ENCODE data around the gene CHRNB4.

The CHRNB4 gene

DNA sequence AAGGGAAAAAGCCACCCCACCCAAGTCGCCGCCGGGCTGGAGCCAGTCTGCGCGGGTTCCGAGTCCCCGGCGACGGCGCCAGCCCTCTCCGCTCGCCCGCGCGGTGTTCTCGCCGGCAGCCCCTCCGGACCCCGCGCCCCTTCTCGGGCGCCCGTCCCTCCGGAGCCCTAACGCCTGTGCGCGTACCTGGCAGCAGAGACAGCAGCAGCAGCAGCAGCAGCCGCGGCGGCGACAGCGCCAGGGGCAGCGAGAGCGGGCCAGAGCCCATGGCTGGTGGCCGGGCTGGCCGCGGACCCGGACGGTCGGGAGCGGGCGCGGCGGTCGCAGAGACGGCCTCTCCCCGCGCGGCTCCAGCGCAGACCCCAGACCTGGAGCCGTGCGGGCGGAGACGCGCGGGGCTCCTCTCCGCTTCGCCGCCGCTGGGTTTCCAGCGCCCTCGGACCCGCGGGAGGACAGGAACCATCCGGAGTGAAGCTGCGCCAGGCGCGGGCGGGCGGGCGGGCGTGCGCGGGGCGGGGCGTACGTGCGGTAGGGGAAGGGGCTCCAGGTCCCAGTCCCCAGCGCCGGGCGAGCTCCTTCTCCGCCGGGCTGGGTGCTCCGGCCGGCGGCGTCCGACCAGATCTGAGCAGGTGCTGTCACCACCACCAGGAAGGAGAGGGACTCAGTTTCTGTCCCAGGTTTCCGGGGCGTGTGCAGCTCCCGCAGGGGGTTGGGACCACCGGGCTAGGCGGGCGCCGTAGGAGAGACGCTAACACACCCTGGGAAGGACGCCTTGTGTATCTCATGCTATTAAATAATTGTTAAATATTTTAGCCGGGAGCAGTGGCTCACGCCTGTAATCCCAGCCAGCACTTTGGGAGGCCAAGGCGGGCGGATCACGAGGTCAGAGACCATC lies 20.2 kb downstream of the CHRNB4 start, which contains the start of gene CHRNA3:
Gene CHRNA3 (minus strand): TSS at position 470 of the 895 bp plus-strand sequence. CDS start 202 bp downstream, at position 268.
- TF ChIP-seq, protein P1, sequence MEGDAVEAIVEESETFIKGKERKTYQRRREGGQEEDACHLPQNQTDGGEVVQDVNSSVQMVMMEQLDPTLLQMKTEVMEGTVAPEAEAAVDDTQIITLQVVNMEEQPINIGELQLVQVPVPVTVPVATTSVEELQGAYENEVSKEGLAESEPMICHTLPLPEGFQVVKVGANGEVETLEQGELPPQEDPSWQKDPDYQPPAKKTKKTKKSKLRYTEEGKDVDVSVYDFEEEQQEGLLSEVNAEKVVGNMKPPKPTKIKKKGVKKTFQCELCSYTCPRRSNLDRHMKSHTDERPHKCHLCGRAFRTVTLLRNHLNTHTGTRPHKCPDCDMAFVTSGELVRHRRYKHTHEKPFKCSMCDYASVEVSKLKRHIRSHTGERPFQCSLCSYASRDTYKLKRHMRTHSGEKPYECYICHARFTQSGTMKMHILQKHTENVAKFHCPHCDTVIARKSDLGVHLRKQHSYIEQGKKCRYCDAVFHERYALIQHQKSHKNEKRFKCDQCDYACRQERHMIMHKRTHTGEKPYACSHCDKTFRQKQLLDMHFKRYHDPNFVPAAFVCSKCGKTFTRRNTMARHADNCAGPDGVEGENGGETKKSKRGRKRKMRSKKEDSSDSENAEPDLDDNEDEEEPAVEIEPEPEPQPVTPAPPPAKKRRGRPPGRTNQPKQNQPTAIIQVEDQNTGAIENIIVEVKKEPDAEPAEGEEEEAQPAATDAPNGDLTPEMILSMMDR (IDR thresholded peaks at IDR 0.05; ENCODE audit: low read length, missing control alignments), result no peak
- no peak within 1 kb of the TSS for H3K4me3 ChIP-seq (replicated peaks; ENCODE audit: low read depth, low read length)
- DNase-seq (ENCODE audit: low read depth), result no peak

DNA sequence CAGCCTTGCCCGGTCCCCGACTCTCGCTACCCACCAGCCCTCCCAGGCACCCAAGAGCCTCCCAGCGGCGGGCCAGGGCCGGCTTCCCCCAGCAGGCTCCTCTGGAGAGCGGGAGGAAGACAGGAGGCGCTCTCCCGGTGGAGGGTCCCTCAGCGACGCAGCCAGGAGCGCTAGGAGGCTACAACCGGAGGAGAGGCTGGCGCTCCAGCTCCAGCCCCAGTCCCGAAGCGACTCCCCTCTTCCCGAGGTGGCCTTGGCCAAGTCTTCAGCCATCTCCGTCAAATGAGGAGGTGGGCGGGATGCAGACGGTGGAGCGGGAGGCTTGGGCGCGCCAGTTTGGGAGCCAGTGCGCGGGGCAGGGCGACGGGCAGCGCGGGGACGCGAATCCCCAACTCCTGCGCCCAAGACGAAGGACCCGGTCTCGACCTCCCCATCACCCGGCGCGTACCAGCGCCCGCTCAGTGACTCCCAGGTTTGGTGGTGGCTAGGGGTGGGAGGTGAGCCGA lies 20.9 kb downstream of the CHRNB4 start:
- no peak overlapping the region for H3K4me3 ChIP-seq (replicated peaks; ENCODE audit: low read depth, low read length)
- TF ChIP-seq, protein P1 (IDR thresholded peaks at IDR 0.05; ENCODE audit: low read length, missing control alignments), result peak; percentile 15
- DNase-seq (ENCODE audit: low read depth), result no peak

DNA sequence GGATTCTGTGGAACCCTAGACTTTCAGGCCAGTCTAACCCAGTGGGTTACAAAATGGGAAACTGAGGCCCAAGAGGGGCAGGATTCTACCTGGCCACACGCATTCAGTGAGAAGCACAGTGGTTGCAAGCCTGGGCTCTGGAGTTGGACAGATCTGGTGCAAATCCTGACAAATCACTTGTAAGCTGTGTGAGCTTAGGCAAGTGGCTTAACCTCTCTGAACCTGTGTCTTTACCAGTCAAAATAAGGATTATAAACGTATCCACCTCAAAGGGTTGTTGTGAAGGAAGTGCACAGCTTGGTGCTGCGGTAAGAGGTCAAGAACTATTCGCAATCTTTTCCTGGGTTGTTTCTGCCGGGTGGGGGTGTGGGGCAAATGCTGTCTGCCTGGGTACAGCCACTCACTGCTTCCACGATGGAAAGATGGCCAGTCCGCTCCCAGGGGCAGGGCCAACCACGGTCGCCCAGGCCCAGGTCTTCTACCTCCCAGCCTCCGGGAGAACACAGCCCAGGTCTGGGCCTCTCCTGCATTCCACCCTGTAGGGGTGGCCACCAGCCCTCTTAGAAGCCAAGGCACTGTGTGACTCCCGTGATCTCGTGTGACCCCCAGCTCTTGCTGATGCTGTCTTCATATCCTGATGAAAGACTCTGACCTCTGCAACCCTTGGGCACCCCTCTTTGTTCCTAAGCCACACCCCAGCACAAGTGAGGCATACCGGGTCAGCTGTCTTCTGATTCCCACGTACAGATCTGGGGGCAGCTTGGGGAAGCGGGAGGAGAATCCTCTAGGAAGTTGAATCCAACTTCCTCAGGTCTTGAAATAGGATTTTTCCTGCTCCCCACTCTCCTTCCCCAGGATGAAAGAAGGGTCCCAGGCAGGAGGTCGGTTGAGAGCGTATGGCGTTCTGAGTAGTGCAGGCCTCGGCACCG lies 21.7 kb downstream of the CHRNB4 start:
- no peak overlapping the region for H3K4me3 ChIP-seq (replicated peaks; ENCODE audit: low read depth, low read length)
- TF ChIP-seq, protein P1 (IDR thresholded peaks at IDR 0.05; ENCODE audit: low read length, missing control alignments), result no peak
- DNase-seq (ENCODE audit: low read depth), result no peak

DNA sequence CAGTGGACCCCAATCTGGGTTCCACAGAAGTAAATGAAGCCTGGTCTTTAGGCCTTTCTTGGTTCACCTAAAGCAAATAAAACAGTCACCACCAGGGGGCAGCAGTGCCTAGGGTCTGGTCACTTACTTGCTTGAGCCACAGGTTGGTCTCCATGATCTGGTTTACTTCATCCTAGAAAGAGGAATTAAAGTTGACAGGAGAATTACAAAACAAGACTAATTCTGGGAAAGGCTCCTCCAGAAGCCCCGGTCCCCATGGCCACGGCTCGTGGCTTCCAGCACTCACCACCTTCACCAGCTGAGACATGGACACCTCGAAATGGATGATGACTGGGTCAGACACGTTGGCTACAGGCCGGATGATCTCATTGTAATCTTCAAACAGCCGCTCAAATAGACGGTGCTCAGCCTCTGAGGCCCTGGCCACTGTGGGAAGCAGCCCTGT lies 22.5 kb downstream of the CHRNB4 start:
- TF ChIP-seq, protein P1 (IDR thresholded peaks at IDR 0.05; ENCODE audit: low read length, missing control alignments), result peak; percentile 82
- H3K4me3 ChIP-seq (replicated peaks; ENCODE audit: low read depth, low read length), result no peak overlapping the region
- peak; percentile 91 for DNase-seq (ENCODE audit: low read depth)

DNA sequence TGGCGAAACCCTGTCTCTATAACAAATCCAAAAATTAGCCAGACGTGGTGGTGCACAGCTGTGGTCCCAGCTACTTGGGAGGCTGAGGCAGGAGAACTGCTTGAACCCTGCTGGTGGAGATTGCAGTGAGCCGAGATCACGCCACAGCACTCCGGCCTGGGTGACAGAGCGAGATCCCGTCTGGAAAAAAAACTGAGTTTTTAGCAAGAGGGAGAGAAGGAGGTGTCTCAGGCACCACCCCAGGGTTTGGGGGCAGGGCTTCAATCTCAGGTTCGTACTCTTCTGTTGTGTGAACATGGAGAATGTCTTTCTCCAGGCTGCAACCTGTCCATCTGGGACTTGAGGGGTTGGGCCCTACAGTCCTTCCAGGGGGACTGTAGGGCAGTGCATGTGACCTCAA lies 22.9 kb downstream of the CHRNB4 start:
- no peak for DNase-seq (ENCODE audit: low read depth)
- TF ChIP-seq, protein P1 (IDR thresholded peaks at IDR 0.05; ENCODE audit: low read length, missing control alignments), result no peak
- no peak overlapping the region for H3K4me3 ChIP-seq (replicated peaks; ENCODE audit: low read depth, low read length)

DNA sequence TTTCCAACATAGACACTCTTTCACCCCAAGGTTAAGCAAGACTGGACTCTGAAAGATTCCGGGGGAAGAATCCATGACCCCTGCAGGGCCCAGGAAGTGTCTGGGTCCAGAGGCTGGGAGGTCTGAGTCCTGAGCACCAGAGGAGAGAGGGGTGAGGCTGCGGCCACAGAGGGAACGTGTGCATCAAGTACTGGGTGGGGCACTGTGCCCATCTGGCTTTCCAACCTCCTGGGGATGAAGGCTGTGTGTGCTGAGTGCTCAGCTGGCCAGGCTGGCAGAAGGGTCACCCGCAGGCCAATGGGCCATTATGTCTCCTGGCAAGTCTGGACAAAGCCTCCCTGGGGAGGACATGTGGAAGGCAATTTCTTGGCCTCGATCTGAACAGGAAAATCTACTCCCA lies 23.5 kb downstream of the CHRNB4 start:
- no peak for DNase-seq (ENCODE audit: low read depth)
- no peak overlapping the region for H3K4me3 ChIP-seq (replicated peaks; ENCODE audit: low read depth, low read length)
- TF ChIP-seq, protein P1 (IDR thresholded peaks at IDR 0.05; ENCODE audit: low read length, missing control alignments), result no peak
